HG02642 (cell line): Measurements from ENCODE around the gene GALR2.

ENCODE experiments used
- ATAC-seq: cut with Tn5 transposase; IDR thresholded peaks from one replicate; pipeline ENCODE4 v1.9.1; 2021; ENCODE audit warnings: mild to moderate bottlenecking; ENCODE audit not compliant: unreplicated experiment, poor library complexity

GALR2 gene

GRCh38 chr17:76091526-76092286 lies 17.1 kb downstream of the GALR2 start:
- ATAC-seq: no peak

GRCh38 chr17:76092526-76093413 lies 18.2 kb downstream of the GALR2 start:
- ATAC-seq: no peak

GRCh38 chr17:76094046-76094445 lies 19.5 kb downstream of the GALR2 start:
- no peak for ATAC-seq

- ATAC-seq: no peak
These were observed 21.4 kb downstream of the GALR2 start for GRCh38 chr17:76095943-76096342.

- no peak for ATAC-seq
These were observed 23.2 kb downstream of the GALR2 start for GRCh38 chr17:76097716-76098295.

GRCh38 chr17:76102944-76103273 lies 28.3 kb downstream of the GALR2 start:
- ATAC-seq: no peak

- peak; percentile 89 for ATAC-seq
These were observed 28.9 kb downstream of the GALR2 start, which contains the start of gene EXOC7 for GRCh38 chr17:76103274-76104139. Gene EXOC7 (minus strand): TSS chr17:76103787. CDS start chr17:76103692, 95 bp downstream.

GRCh38 chr17:76104140-76104895 lies 29.7 kb downstream of the GALR2 start:
- ATAC-seq: no peak

- no peak for ATAC-seq
These were observed 30.3 kb downstream of the GALR2 start for GRCh38 chr17:76104896-76105231.

- ATAC-seq: no peak
These were observed 32.1 kb downstream of the GALR2 start for GRCh38 chr17:76106703-76107102.

- no peak for ATAC-seq
These were observed 32.9 kb downstream of the GALR2 start for GRCh38 chr17:76107509-76107908.

GRCh38 chr17:76111956-76112355 lies 37.4 kb downstream of the GALR2 start:
- ATAC-seq: no peak

GRCh38 chr17:76115138-76115754 lies 40.7 kb downstream of the GALR2 start:
- ATAC-seq: no peak

- ATAC-seq: no peak
These were observed 45.1 kb downstream of the GALR2 start for GRCh38 chr17:76119409-76120371.

- no peak for ATAC-seq
These were observed 46.1 kb downstream of the GALR2 start for GRCh38 chr17:76120658-76121008.

GRCh38 chr17:76121932-76122430 lies 47.4 kb downstream of the GALR2 start:
- ATAC-seq: peak; percentile 29

- ATAC-seq: no peak
These were observed 48.0 kb downstream of the GALR2 start for GRCh38 chr17:76122431-76123190.
